BE2C (cell line): ENCODE results near the gene PRRT1.

Source experiments
- DNase-seq: peaks from one replicate; pipeline ENCODE4 v3.0.0-alpha.2; 2020
- H3K27me3 ChIP-seq: fragments of 250-450 bp; sonication (Bioruptor Pico); 2 replicates; pipeline ENCODE4 v1.5.1; 2020; ENCODE audit warnings: mild to moderate bottlenecking
- H3K36me3 ChIP-seq: fragments of 250-450 bp; sonication (Bioruptor Pico); 2 replicates; pipeline ENCODE4 v1.5.1; 2020; ENCODE audit warnings: mild to moderate bottlenecking
- H3K4me1 ChIP-seq: fragments of 250-450 bp; sonication (Bioruptor Pico); 2 replicates; pipeline ENCODE4 v1.5.1; 2020
- H3K4me3 ChIP-seq: 2 replicates; pipeline ENCODE4 v1.5.1; 2011; ENCODE audit warnings: low read depth, low read length
- H3K9me3 ChIP-seq: fragments of 250-450 bp; sonication (Bioruptor Pico); 2 replicates; pipeline ENCODE4 v1.5.1; 2020
- TF ChIP-seq, protein P1 (sequence below): IDR thresholded peaks from 2 replicates; pipeline ENCODE4 v1.5.1; 2012; ENCODE audit warnings: mild to moderate bottlenecking, low read depth, low read length

Gene PRRT1

DNA sequence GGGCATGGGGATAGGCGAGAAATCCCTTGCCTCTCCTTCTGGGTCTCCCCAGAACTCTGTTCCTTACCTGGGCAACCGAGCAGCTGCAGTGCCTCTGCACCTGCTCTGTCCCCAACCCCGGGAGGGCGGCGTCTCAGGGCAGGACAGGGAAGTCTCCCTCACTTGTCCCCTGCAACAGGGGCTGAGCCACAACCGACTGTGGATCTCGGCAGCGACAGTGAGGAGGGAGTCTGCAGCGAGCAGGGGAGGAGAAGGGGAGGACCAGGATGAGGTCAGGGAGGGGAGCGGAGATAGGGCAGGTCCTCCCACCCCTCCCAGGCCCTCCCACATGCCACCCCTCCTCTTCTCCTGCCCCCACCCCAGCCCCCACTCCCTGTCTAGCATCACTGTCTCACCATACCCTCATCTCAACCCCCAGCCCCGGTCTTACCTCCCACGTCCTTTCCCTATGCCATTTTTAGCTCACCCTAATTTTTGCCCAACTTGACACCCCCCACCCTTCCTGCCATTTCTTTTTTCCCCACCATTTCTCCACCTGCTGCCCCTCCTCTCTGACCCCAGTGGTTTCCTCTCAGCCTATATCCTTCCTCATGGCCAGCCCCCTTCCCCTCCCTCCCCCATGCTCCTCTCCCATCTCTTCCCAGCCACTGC is 42.5 kb downstream of the PRRT1 start, which contains the start of gene TNXB:
TNXB (minus strand) TSS at position 225 of the 651 bp plus-strand sequence. CDS start 11,140 bp downstream, outside the sequence.
- Histone ChIP-seq H3K36me3 (no peaks in the 10 kb centered on the region), H3K9me3 (no peaks in the 10 kb centered on the region), H3K27me3 (peaks cover 46% of the 10 kb centered on the region), H3K4me1 (no peaks in the 10 kb centered on the region), H3K4me3 (no peak within 1 kb of the TSS)
- TF ChIP-seq, protein P1, sequence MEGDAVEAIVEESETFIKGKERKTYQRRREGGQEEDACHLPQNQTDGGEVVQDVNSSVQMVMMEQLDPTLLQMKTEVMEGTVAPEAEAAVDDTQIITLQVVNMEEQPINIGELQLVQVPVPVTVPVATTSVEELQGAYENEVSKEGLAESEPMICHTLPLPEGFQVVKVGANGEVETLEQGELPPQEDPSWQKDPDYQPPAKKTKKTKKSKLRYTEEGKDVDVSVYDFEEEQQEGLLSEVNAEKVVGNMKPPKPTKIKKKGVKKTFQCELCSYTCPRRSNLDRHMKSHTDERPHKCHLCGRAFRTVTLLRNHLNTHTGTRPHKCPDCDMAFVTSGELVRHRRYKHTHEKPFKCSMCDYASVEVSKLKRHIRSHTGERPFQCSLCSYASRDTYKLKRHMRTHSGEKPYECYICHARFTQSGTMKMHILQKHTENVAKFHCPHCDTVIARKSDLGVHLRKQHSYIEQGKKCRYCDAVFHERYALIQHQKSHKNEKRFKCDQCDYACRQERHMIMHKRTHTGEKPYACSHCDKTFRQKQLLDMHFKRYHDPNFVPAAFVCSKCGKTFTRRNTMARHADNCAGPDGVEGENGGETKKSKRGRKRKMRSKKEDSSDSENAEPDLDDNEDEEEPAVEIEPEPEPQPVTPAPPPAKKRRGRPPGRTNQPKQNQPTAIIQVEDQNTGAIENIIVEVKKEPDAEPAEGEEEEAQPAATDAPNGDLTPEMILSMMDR: no peak
- DNase-seq: no peak

GRCh38 chr6:32108727-32109113 is 43.0 kb downstream of the PRRT1 start:
- Histone ChIP-seq H3K4me3 (no peak overlapping the region), H3K27me3 (peaks cover 50% of the 10 kb centered on the region), H3K4me1 (no peaks in the 10 kb centered on the region), H3K9me3 (no peaks in the 10 kb centered on the region), H3K36me3 (no peaks in the 10 kb centered on the region)
- TF ChIP-seq, protein P1: no peak
- no peak for DNase-seq

DNA sequence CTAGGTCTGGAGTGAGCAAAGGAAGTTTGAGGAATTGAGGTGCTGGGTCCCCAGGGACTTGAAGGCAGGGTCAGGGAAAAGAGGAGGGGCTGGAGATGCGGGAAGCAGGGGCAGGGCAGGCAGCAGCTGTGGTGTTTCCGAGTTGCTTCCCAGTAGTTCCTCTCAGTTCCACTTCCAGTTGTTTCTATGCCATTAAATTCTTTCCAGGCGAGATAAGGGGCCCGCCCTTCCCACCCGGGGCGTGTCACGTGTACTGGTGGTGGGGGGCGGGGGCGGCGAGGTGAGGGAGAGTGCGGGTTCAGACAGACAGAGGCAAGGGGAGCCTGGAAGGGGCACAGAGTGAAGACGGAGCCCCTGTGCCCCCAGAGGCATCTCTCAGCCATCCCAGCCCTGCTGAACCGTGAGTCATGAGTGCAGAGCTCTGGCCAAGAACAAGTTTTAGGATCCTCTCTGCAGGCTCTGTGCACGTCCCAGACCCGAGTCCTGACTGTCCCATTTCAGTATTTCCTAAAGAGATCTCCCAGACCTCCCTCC is 43.6 kb downstream of the PRRT1 start:
- no peak for DNase-seq
- H3K4me3 ChIP-seq: no peak overlapping the region
- TF ChIP-seq, protein P1: no peak

DNA sequence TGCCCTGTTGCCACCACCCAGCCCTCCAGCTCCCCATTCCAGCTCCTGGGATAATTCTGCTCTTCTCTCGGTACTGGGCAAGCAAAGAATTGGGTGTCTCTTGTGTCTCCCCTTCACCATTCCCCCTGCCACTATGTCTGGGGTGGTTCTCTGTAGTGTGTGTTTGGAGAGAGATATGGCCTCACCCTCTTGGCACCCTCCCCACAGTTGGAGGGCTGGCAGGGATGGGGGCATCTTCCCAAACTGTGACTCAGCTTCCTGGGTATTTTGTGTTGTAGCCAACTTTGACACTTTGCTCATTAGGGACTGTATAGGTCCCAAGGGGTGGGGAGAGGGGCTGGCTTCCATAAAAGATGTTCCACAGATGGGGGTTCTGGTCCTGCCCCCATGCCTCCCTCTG is 44.3 kb downstream of the PRRT1 start:
- no peaks in the 10 kb centered on the region for H3K4me1 ChIP-seq
- no peak overlapping the region for H3K4me3 ChIP-seq
- DNase-seq: no peak

More for the DNA sequence above, 43.6 kb downstream of the PRRT1 start:
- Histone ChIP-seq H3K36me3 (no peaks in the 10 kb centered on the region), H3K27me3 (peaks cover 50% of the 10 kb centered on the region), H3K4me1 (no peaks in the 10 kb centered on the region), H3K9me3 (no peaks in the 10 kb centered on the region)

DNA sequence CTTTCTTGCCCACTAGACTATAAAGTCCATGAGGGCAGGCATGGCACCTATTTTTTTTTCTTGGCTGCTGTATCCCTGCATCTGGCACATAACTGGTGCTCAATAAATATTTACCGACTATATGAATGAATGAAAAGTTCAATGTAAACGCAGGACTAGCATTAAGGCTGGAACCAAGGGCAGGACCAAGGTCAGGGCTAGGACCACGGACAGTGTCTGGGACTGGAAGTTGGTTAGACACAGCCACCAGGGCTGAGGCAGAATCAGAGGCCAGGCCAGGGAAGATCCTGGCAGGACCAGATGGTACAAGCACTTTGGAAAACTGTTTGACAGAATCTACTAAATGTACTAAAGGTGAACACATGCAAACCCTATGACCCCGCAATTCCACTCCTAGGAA is 46.3 kb downstream of the PRRT1 start:
- peaks cover 47% of the 10 kb centered on the region for H3K27me3 ChIP-seq
- no peak for DNase-seq

More for the DNA sequence above, 44.3 kb downstream of the PRRT1 start:
- H3K9me3 ChIP-seq: no peaks in the 10 kb centered on the region
- no peaks in the 10 kb centered on the region for H3K36me3 ChIP-seq
- H3K27me3 ChIP-seq: peaks cover 50% of the 10 kb centered on the region
- TF ChIP-seq, protein P1: no peak

More for the DNA sequence above, 46.3 kb downstream of the PRRT1 start:
- H3K36me3 ChIP-seq: no peaks in the 10 kb centered on the region
- no peaks in the 10 kb centered on the region for H3K4me1 ChIP-seq
- H3K9me3 ChIP-seq: no peaks in the 10 kb centered on the region
- no peak overlapping the region for H3K4me3 ChIP-seq
- TF ChIP-seq, protein P1: no peak
